Glomerular endothelial cell (primary cell): ENCODE measurements around the gene IFT27. TPM values are rescaled to one million over a fixed set of nuclear protein-coding genes. Genes with fewer than 3 reads are reported as not detected.
"Not testable (repeated sequence)": the region's sequence is repeated elsewhere in the genome, so short reads cannot be mapped to it uniquely, and the experiment has no call there.

ENCODE experiments used
- DNase-seq: peaks from one replicate; pipeline ENCODE4 v3.0.0-alpha.2; 2011; ENCODE audit warnings: low read depth, low spot score; ENCODE audit errors: extremely low read depth
- total RNA-seq: library from RNA; depleted of rRNA; stranded (reverse); fragments of >200 nt; gene quantifications from 2 replicates; pipeline ENCODE4 v1.2.3, GENCODE V29; 2015

IFT27 gene
- total RNA-seq, 1 donor from 2014 or later, result 21.1 TPM

- DNase-seq, result no peak
Measured at GRCh38 chr22:36745301-36745995, 30.5 kb downstream of the IFT27 start.

GRCh38 chr22:36744791-36745190 lies 31.1 kb downstream of the IFT27 start:
- DNase-seq, result no peak

GRCh38 chr22:36744413-36744765 lies 31.5 kb downstream of the IFT27 start:
- DNase-seq, result no peak

GRCh38 chr22:36743591-36744412 lies 32.1 kb downstream of the IFT27 start:
- no peak for DNase-seq

- no peak for DNase-seq
Measured at GRCh38 chr22:36743011-36743410, 32.9 kb downstream of the IFT27 start.

- DNase-seq, result no peak
Measured at GRCh38 chr22:36741968-36742367, 34.0 kb downstream of the IFT27 start.

- DNase-seq, result no peak
Measured at GRCh38 chr22:36741204-36741793, 34.6 kb downstream of the IFT27 start.

- DNase-seq, result no peak
Measured at GRCh38 chr22:36740716-36741115, 35.2 kb downstream of the IFT27 start.

GRCh38 chr22:36739185-36739584 lies 36.7 kb downstream of the IFT27 start:
- DNase-seq, result no peak

- DNase-seq, result no peak
Measured at GRCh38 chr22:36738416-36739020, 37.4 kb downstream of the IFT27 start.

- no peak for DNase-seq
Measured at GRCh38 chr22:36737776-36738175, 38.1 kb downstream of the IFT27 start.

- DNase-seq, result no peak
Measured at GRCh38 chr22:36736701-36737320, 39.1 kb downstream of the IFT27 start.

GRCh38 chr22:36734171-36735058 lies 41.5 kb downstream of the IFT27 start:
- DNase-seq, result no peak

- no peak for DNase-seq
Measured at GRCh38 chr22:36733271-36733670, 42.6 kb downstream of the IFT27 start.

GRCh38 chr22:36732609-36733008 lies 43.3 kb downstream of the IFT27 start:
- DNase-seq, result no peak

GRCh38 chr22:36731916-36732315 lies 44.0 kb downstream of the IFT27 start:
- no peak for DNase-seq

- not testable (repeated sequence) for DNase-seq
Measured at GRCh38 chr22:36731321-36731720, 44.6 kb downstream of the IFT27 start.

- no peak for DNase-seq
Measured at GRCh38 chr22:36730176-36730858, 45.6 kb downstream of the IFT27 start.

- DNase-seq, result no peak
Measured at GRCh38 chr22:36729321-36729720, 46.6 kb downstream of the IFT27 start.
